H9 (cell line): ENCODE measurements around the gene CNNM3. TPM values are rescaled to one million over a fixed set of nuclear protein-coding genes. Genes with fewer than 3 reads are reported as not detected.

Experiments used
- DNase-seq: peaks from one replicate; pipeline ENCODE4 v3.0.0-alpha.2; 2017
- H2AFZ ChIP-seq: one replicate; pipeline ENCODE4 v1.6.1; 2013; ENCODE audit warnings: mild to moderate bottlenecking, low read length, control low read depth, moderate library complexity
- H2AK5ac ChIP-seq: 2 replicates; pipeline ENCODE4 v1.6.1; 2013; ENCODE audit warnings: low read length, control low read depth, mixed read lengths; ENCODE audit not compliant: insufficient read length
- H2BK120ac ChIP-seq: one replicate; pipeline ENCODE4 v1.6.1; 2013; ENCODE audit warnings: low read depth, mild to moderate bottlenecking, low read length, control low read depth, inconsistent platforms; ENCODE audit not compliant: poor library complexity, severe bottlenecking
- H2BK12ac ChIP-seq: 2 replicates; pipeline ENCODE4 v1.6.1; 2013; ENCODE audit warnings: low read length, control low read depth, mixed read lengths, low read depth; ENCODE audit not compliant: insufficient read length
- H2BK15ac ChIP-seq: 2 replicates; pipeline ENCODE4 v1.6.1; 2013; ENCODE audit warnings: low read depth, low read length, control low read depth
- H2BK20ac ChIP-seq: one replicate; pipeline ENCODE4 v1.6.1; 2013; ENCODE audit warnings: low read depth, mild to moderate bottlenecking, low read length, control low read depth, inconsistent platforms; ENCODE audit not compliant: poor library complexity, severe bottlenecking
- H2BK5ac ChIP-seq: 2 replicates; pipeline ENCODE4 v1.6.1; 2013; ENCODE audit warnings: low read length, control low read depth, mixed read lengths; ENCODE audit not compliant: insufficient read length
- H3K14ac ChIP-seq: 2 replicates; pipeline ENCODE4 v1.6.1; 2013; ENCODE audit warnings: low read length, control low read depth; ENCODE audit not compliant: insufficient read depth
- H3K18ac ChIP-seq: 2 replicates; pipeline ENCODE4 v1.6.1; 2013; ENCODE audit warnings: low read depth, mild to moderate bottlenecking, mixed read lengths, low read length, control low read depth; ENCODE audit not compliant: insufficient read length
- H3K23ac ChIP-seq: 2 replicates; pipeline ENCODE4 v1.6.1; 2013; ENCODE audit warnings: low read length, control low read depth, mixed read lengths, low read depth; ENCODE audit not compliant: insufficient read length
- H3K23me2 ChIP-seq: 2 replicates; pipeline ENCODE4 v1.6.1; 2013; ENCODE audit warnings: low read depth, mild to moderate bottlenecking, mixed read lengths, low read length, control low read depth; ENCODE audit not compliant: insufficient read length, poor library complexity, severe bottlenecking
- H3K27ac ChIP-seq: 2 replicates; pipeline ENCODE4 v1.5.1; 2013; ENCODE audit warnings: low read length, control low read depth, mixed read lengths, low read depth; ENCODE audit not compliant: insufficient read length
- H3K27me3 ChIP-seq: 2 replicates; pipeline ENCODE4 v1.6.1; 2013; ENCODE audit warnings: low read length, control low read depth, inconsistent platforms; ENCODE audit not compliant: insufficient read depth
- H3K4ac ChIP-seq: 2 replicates; pipeline ENCODE4 v1.6.1; 2013; ENCODE audit warnings: low read depth, mild to moderate bottlenecking, control low read depth, inconsistent platforms, low read length, moderate library complexity
- H3K4me1 ChIP-seq: 2 replicates; pipeline ENCODE4 v1.6.1; 2013; ENCODE audit warnings: low read length, control low read depth, inconsistent platforms; ENCODE audit not compliant: insufficient read depth
- H3K4me2 ChIP-seq: 2 replicates; pipeline ENCODE4 v1.6.1; 2013; ENCODE audit warnings: low read length, control low read depth, mixed read lengths; ENCODE audit not compliant: insufficient read length, insufficient read depth
- H3K56ac ChIP-seq: 2 replicates; pipeline ENCODE4 v1.6.1; 2013; ENCODE audit warnings: low read depth, mild to moderate bottlenecking, mixed read lengths, low read length, control low read depth; ENCODE audit not compliant: insufficient read length
- H3K79me1 ChIP-seq: 2 replicates; pipeline ENCODE4 v1.6.1; 2013; ENCODE audit warnings: low read depth, mild to moderate bottlenecking, moderate library complexity, low read length, control low read depth, inconsistent platforms; ENCODE audit not compliant: insufficient read depth, poor library complexity, severe bottlenecking
- H3K79me2 ChIP-seq: 2 replicates; pipeline ENCODE4 v1.6.1; 2013; ENCODE audit warnings: low read length, control low read depth, inconsistent platforms; ENCODE audit not compliant: insufficient read depth
- H3K9ac ChIP-seq: 2 replicates; pipeline ENCODE4 v1.6.1; 2013; ENCODE audit warnings: low read length, control low read depth, mixed read lengths; ENCODE audit not compliant: insufficient read length; ENCODE audit errors: extremely low read depth
- H3K9me3 ChIP-seq: one replicate; pipeline ENCODE4 v1.6.1; 2013; ENCODE audit warnings: low read depth, low read length, inconsistent platforms; ENCODE audit not compliant: control insufficient read depth
- H3T11ph ChIP-seq: one replicate; pipeline ENCODE4 v1.6.1; 2013; ENCODE audit warnings: mild to moderate bottlenecking, low read length, control low read depth, inconsistent platforms
- H4K20me1 ChIP-seq: one replicate; pipeline ENCODE4 v1.6.1; 2013; ENCODE audit not compliant: control insufficient read depth, insufficient read length, insufficient read depth
- H4K5ac ChIP-seq: 2 replicates; pipeline ENCODE4 v1.6.1; 2013; ENCODE audit warnings: low read depth, mild to moderate bottlenecking, mixed read lengths, low read length, control low read depth; ENCODE audit not compliant: insufficient read length
- H4K8ac ChIP-seq: replicated peaks from 2 replicates; pipeline ENCODE4 v1.6.1; 2013; ENCODE audit warnings: low read length, control low read depth, mixed read lengths, low read depth; ENCODE audit not compliant: insufficient read length
- H4K91ac ChIP-seq: 2 replicates; pipeline ENCODE4 v1.6.1; 2013; ENCODE audit warnings: low read depth, mild to moderate bottlenecking, moderate library complexity, mixed read lengths, low read length, control low read depth; ENCODE audit not compliant: insufficient read length
- H3K27ac Mint-ChIP-seq, 3 experiments: 2 replicates in 2 of 3; 3 replicates in 1 of 3; pipeline ENCODE4 v1.8.0; 2020 to 2021; ENCODE audit warnings: mixed read lengths in 3 of 3, mild to moderate bottlenecking in 1 of 3, moderate library complexity in 1 of 3
- H3K27me3 Mint-ChIP-seq: 2 replicates; pipeline ENCODE4 v1.8.0; 2021; ENCODE audit warnings: low read depth, mild to moderate bottlenecking, moderate library complexity, mixed read lengths
- H3K36me3 Mint-ChIP-seq, 3 experiments: 2 replicates in 2 of 3; 3 replicates in 1 of 3; pipeline ENCODE4 v1.8.0; 2020 to 2021; ENCODE audit warnings: low read depth in 3 of 3, mixed read lengths in 3 of 3; ENCODE audit not compliant: insufficient read depth in 1 of 3
- H3K4me1 Mint-ChIP-seq, 2 experiments: 2 replicates each; pipeline ENCODE4 v1.8.0; 2020; ENCODE audit warnings: mixed read lengths in 2 of 2
- H3K4me3 Mint-ChIP-seq, 2 experiments: 2 replicates in 1 of 2; 3 replicates in 1 of 2; pipeline ENCODE4 v1.8.0; 2020 to 2021; ENCODE audit warnings: mild to moderate bottlenecking in 2 of 2, mixed read lengths in 2 of 2, moderate library complexity in 1 of 2
- H3K9me3 Mint-ChIP-seq, 2 experiments: 2 replicates in 1 of 2; 3 replicates in 1 of 2; pipeline ENCODE4 v1.8.0; 2020; ENCODE audit warnings: mild to moderate bottlenecking in 2 of 2, mixed read lengths in 2 of 2, moderate library complexity in 1 of 2
- CTCF ChIP-seq: fragments of 200-600 bp; sonication (generic); conservative IDR thresholded peaks from 3 replicates; pipeline ENCODE4 v1.8.0; 2021; ENCODE audit warnings: antibody characterized with exemption, mild to moderate bottlenecking
- WGBS: extraction: QIAGEN DNeasy Blood & Tissue Kit; methylation state at CpG from one replicate; pipeline ENCODE4 v1.1.7; 2013; ENCODE audit warnings: missing lambda C conversion rate, low lambda C conversion rate, mixed read lengths; ENCODE audit not compliant: insufficient read length; ENCODE audit errors: extremely low coverage; 5-methylcytosine and 5-hydroxymethylcytosine counted together
- total RNA-seq: library from RNA; stranded (reverse); gene quantifications from 2 replicates; pipeline ENCODE4 v1.2.1, GENCODE V29; 2021

The CNNM3 gene
- total RNA-seq, 1 experiment from 2014 or later = 25.0 TPM

GRCh38 chr2:96798733-96799622, 17.1 kb upstream of the CNNM3 start:
- no peak for DNase-seq
- H3K23ac ChIP-seq = no peak overlapping the region
- Mint-ChIP-seq H3K27me3 (no peaks in the 10 kb centered on the region), H3K27ac (peak overlapping the region in 1 of 3 experiments; percentile 55; a peak in 2 of 7 replicates), H3K4me3 (no peak overlapping the region), H3K4me1 (no peaks in the 10 kb centered on the region), H3K36me3 (peaks cover 0 to 10% (median 4%) of the 10 kb centered on the region in 3 experiments; a peak in 4 of 7 replicates), H3K9me3 (no peaks in the 10 kb centered on the region)
- no peak overlapping the region for H2BK120ac ChIP-seq
- no peak overlapping the region for H3K27ac ChIP-seq
- TF ChIP-seq CTCF = no peak
- no peaks in the 10 kb centered on the region for H3K79me1 ChIP-seq
- no peak overlapping the region for H2AFZ ChIP-seq
- no peak overlapping the region for H2BK20ac ChIP-seq
- no peak overlapping the region for H2AK5ac ChIP-seq
- no peaks in the 10 kb centered on the region for H3K23me2 ChIP-seq
- H4K91ac ChIP-seq = no peak overlapping the region
- H3T11ph ChIP-seq = no peak overlapping the region
- H3K4me1 ChIP-seq = no peaks in the 10 kb centered on the region
- H3K56ac ChIP-seq = no peak overlapping the region
- H2BK15ac ChIP-seq = no peak overlapping the region
- no peak overlapping the region for H2BK12ac ChIP-seq
- no CpG with 5 or more reads among the region's 23 CpGs for WGBS
- H3K4me2 ChIP-seq = no peak overlapping the region
- H4K20me1 ChIP-seq = no peaks in the 10 kb centered on the region
- no peak overlapping the region for H3K18ac ChIP-seq
- H4K5ac ChIP-seq = no peak overlapping the region
- H3K9ac ChIP-seq = no peak overlapping the region
- H3K14ac ChIP-seq = no peak overlapping the region
- no peaks in the 10 kb centered on the region for H3K27me3 ChIP-seq
- no peak overlapping the region for H4K8ac ChIP-seq
- no peak overlapping the region for H2BK5ac ChIP-seq
- H3K79me2 ChIP-seq = no peaks in the 10 kb centered on the region
- H3K9me3 ChIP-seq = no peaks in the 10 kb centered on the region
- no peak overlapping the region for H3K4ac ChIP-seq
